ENCODE results near the gene LIMK1.

- TF ChIP-seq ZNF114 (CRISPR knock-in tag; IDR thresholded peaks at IDR 0.05) (no peak), CTCF (conservative IDR thresholded peaks at IDR 0.05; ENCODE audit: low read depth in 2 of 2) (no peak), EZH2 (IDR thresholded peaks at IDR 0.05; ENCODE audit: low read depth, unreplicated experiment) (no peak)
Measured at GRCh38 chr7:74049997-74050798, 33.4 kb upstream of the LIMK1 start.
